Stimulated activated CD4-positive, alpha-beta T cell treated with anti-CD3 and anti-CD28 coated beads, Interleukin-15, amount 100 ng/mL, for 24 hours (primary cell): ENCODE results near the gene HJURP.
"Not testable (repeated sequence)": the region's sequence is repeated elsewhere in the genome, so short reads cannot be mapped to it uniquely, and the experiment has no call there.

Source experiments
- DNase-seq: peaks from one replicate; pipeline ENCODE4 v3.0.0-alpha.2; 2020

Gene HJURP, protein sequence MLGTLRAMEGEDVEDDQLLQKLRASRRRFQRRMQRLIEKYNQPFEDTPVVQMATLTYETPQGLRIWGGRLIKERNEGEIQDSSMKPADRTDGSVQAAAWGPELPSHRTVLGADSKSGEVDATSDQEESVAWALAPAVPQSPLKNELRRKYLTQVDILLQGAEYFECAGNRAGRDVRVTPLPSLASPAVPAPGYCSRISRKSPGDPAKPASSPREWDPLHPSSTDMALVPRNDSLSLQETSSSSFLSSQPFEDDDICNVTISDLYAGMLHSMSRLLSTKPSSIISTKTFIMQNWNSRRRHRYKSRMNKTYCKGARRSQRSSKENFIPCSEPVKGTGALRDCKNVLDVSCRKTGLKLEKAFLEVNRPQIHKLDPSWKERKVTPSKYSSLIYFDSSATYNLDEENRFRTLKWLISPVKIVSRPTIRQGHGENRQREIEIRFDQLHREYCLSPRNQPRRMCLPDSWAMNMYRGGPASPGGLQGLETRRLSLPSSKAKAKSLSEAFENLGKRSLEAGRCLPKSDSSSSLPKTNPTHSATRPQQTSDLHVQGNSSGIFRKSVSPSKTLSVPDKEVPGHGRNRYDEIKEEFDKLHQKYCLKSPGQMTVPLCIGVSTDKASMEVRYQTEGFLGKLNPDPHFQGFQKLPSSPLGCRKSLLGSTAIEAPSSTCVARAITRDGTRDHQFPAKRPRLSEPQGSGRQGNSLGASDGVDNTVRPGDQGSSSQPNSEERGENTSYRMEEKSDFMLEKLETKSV

DNA sequence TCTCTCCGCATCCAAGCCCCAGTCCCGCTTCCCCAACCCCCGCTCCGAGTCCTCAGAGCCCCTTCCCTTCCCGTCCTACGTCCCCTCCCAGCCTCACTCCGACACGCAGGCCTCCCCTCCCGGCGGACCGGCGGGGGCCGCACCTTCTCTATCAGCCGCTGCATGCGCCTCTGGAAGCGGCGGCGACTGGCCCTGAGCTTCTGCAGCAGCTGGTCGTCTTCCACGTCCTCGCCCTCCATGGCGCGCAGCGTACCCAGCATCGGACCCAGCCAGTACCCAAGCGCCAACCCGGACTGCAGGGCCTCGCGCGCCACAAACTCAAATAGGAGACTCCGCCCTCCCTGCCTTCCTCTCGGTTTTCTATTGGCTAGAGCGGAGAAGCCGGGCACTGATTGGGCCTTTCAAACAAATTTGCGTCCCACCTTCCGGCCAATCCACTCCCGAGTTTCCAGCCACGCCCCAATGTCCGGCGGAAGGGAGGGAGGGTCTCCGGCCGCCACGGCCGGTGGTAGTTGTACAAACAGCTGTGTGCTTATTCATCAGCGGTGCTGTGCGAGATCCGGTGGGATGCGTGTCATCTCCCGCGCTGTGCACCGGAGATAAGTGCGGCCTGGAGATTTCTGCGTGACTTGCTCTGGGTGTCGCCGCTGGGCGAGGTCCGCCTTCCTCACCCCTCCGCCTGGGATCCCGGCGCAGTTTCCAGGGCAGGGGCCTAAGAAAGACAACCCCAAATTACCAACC lies at the start of gene HJURP:
TSS of gene HJURP (minus strand) at position 295 of the 741 bp plus-strand sequence. CDS start at position 260, 35 bp downstream.
- peak; percentile 95 for DNase-seq

DNA sequence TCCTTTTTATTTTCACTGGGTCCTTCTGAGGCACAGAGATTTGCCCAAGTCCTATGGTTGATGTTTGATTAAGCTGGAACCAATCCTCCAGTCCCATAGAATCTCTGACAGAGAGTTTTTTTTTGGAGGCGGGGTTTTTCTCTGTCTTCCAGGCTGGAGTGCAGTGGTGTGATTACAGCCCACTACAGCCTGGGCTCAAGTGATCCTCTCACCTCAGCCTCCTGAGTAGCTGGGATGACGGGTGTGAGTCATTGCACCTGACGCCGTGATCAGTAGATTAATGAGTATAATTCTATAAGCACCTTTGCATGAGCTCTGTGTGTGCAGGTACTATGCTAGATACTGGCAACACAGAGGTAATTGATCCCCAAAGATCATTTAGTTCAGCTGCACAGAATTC lies 47.5 kb upstream of the HJURP start:
- no peak for DNase-seq

DNA sequence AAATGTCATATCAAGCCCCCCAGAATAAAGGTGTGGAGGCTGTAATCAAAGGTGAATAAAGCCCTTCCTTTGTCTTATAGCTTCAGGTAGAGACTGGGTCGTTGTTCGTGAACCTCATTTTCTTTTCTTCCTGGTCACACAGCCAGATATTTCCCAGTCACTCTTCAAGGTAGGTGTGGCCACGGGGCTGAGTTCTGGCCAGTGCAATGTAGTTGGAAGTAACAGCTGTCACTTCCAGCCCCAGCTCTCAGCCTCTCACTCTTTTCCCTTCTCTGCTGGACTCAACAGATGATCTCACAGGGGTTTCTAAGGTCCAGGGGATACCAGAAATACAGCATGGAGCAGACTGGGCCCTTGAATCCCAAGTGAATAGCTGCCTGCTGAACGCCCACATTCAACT lies 47.0 kb upstream of the HJURP start:
- DNase-seq: no peak

DNA sequence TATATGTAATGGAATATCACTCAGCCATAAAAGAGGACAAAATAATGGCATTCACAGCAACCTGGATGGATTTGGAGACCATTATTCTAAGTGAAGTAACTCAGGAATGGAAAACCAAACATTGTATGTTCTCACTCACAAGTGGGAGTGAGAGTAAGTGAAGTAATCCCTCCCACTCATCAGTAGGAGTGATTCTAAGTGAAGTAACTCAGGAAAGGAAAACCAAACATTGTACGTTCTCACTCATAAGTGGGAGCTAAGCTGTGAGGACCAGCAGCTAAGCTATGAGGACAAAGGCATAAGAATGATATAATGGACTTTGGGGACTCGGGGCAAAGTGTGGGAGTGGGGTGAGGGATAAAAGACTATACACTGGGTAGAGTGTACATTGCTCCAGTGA lies 41.9 kb upstream of the HJURP start:
- not testable (repeated sequence) for DNase-seq

DNA sequence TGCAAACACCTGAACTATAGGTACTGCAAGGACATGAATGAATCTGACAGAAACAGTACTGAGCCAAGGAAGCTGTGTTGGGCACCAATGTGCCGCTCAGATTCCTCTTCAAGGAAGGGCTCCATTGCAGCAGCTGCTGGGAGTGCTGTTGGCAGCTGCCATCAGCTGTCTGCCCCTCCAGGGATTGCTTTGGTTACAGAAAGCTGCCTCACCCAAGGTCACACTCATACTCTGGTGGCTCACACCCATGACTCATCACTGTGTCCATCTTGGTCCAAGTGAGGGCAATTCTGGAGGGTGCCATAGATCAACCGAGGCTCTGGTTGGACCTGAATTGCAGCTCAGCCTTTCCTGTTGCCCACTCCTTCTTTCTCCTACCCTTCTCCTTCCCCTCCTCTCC lies 38.5 kb upstream of the HJURP start:
- DNase-seq: no peak

DNA sequence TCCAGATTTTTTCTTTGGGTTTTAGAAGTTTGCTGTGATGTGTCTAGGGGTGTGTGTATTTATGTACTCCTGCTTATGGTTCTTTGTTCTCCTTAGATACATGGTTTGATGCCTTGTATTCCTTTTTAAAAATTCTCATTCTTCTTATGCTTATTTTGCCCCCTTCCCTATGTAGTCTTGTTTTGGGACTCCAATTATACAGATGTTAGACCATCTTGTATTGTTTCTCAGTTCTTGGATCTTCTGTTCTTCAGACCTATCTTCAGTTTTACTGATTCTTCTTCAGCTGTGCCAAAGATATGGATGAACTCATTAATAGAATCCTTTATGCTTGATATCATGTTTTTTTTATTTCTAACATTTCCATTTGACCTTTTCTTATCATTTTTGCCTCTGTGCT lies 28.0 kb upstream of the HJURP start:
- DNase-seq: no peak

DNA sequence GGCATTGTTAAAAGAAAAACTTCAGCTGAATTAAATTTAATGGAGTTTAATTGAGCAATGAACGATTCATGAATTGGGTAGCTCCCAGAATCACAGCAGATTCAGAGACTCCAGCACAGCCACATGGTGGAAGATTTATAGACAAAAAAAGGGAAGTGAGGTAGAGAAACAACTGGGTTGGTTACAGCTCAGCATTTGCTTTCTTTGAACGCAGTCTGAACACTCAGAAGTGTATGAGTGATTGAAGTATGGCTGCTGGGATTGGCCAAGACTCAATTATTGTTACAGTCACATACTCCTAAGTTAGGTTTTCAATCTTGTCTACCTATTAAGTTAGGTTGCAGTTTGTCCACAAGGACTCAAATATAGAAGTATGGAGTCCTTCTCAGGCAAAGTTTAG lies 17.8 kb upstream of the HJURP start:
- not testable (repeated sequence) for DNase-seq

DNA sequence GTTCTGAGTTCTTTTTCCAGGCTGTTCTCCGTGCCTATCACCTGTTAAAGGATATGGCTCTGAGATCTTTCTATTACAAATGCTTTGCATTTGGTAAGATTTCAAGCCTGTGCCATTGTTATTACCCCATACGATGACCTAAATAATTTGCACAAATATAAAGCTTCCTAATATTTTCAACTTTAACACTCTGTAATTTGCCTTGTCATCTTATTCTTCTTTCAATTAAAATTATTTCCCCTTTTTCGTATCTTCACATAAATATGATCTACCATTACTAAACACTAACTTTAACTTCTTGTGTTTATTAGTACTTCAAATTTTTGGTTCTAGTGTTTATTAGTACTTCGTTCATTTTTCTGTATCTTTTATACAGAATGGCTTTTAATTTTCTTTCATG lies 17.1 kb upstream of the HJURP start:
- no peak for DNase-seq

DNA sequence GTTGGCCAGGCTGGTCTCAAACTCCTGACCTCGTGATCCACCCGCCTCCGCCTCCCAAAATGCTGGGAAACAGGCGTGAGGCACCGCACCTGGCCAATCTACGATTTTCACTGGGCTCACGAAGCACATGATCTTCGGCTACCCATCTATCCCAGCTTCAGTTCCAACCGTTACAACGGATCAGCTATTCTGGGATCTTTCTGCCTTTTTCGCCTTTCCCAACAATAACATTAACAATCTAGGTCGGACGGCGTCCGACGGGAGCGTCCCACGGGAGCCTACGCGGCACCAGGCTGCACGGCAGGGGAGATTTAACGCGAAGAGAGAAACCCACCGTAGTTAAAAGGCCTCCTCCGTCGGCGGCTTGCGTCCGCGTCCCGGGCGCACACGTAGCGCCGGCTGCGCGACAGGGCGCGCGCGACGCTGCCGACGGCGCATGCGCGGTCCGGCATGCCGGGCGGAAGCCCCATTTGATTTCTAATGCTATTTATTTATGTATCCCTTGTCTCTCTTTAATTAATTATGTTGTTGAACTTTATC lies 13.7 kb upstream of the HJURP start, which contains the start of gene MSL3B:
TSS of gene MSL3B (minus strand) at position 394 of the 540 bp plus-strand sequence.
- DNase-seq: peak; percentile 69

DNA sequence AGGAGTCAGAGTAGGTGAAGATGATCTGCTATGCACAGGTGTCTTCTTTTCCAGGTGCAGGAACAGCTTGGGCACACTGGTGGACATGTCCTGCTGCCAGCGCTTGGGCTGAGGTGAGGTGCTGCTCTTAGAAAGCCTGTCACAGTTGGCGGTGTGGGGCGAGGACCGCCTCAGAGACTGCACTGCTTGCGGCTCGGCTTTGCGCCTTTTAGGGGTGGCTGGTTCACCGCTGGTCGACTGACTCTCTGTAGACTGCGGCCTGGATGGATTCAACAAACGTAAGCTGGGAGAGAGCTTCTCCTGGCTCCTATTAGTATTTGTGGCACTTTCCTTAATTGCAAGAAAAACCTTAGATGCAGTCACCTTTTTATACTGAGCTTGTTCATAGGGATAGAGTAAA lies 12.1 kb upstream of the HJURP start:
- DNase-seq: no peak

DNA sequence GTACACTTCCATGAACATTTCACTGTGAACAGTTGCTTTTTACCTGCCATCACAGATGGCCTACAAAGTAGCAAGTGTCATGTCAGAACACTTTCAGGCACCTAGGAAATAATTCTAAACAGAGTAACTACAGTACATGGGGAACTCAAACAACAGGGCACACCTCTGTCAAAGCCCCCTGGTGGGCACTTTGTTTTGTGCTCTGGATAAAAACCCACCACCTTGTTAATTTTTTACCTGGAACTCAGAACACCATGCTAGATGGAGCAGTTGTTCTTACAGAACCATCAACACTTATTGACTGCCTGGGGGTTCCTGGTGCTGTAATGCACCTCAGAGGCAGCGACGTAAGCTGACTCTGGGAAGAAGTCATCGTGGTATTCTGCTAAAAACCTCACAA lies 11.5 kb upstream of the HJURP start:
- no peak for DNase-seq

DNA sequence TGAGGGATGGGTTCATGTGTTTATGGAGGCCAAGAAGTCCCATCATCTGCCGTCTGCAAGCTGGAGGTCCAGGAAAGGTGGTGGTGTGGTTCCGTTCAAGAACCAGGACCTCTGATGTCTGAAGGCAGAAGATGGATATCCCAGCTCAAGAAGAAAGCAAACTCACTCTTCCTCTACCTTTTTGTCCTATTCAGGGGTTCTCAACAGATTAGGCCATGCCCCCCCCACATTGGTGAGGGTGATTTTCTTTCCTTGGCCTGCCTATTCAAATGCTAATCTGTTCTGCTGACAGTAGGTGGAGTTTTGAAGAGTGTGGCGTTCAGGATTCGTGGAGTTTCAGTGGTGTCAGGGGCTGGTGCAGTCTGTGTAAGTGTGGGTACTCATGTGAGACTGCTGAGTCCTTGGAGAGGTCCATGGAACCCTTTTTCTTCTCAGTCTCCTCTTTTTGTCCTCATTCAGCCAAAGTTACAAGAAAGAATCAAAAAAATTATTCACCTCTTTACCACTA lies 8.0 kb upstream of the HJURP start:
- DNase-seq: no peak

DNA sequence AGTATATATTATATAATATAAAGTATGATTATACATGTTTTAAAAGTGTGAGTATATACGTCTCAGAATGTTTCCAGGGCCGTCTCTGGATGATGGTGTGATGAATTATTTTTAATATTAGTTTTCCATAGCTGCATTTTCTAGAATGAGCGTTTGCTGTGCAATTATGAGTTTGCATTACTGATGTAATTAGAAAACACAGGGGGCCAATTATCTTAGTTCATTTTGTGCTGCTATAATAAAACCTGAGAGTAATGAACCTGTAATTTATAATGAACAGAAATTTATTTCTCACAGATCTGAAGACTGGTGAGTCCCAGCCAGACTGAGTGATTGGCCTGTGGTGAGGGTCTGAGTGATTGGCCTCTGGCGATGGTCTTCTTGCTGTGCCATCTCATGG lies 4.0 kb upstream of the HJURP start:
- DNase-seq: no peak

DNA sequence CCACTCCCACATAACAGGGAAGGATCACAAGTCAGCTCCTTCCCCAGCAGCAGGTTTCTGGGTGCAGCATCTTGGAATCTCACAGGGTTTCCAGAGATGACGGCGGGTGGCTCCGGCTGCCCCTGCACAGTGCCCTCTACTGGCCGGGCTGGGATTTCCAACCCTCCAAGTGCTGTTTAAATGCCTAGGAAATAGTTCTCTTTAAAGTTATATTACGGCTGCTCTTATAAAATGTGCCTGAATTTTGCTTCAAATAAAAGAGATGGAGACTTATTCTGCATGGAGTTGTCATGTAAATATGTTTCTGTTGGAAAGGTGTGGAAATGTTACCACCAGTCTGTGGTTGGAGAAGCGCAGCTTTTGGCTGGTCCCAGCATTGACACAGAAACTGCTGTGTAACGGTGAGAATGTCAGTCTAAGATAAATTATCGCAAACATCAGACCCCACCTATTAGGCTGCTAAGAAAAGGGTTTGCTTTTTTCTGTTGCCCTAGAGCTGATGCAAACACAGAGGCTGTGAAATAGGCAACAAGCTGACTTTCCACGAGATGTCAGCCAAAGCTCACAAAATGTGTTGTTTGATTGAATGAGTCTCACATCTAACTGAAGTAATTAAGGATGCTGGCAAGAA lies 3.3 kb upstream of the HJURP start:
- peak; percentile 75 for DNase-seq

DNA sequence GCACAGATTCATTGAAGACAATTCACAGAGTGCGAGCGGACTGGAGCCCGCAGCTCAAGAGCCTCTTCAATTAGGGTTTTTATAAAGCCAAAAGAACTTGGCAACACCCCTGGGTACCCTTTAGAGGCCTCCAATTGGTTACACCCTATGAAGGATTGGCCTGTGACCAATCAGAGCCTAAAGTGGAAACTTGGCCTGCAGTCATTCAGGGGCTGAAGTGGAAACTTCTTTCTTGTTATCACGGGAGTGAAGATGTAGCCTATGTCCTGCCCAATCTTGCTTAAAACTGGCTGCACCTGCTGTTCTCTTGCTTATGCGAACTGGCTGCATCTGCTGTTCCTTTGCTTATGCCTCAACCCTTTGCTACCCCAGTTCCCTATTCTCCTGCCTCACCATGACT lies 1.8 kb upstream of the HJURP start:
- DNase-seq: no peak

DNA sequence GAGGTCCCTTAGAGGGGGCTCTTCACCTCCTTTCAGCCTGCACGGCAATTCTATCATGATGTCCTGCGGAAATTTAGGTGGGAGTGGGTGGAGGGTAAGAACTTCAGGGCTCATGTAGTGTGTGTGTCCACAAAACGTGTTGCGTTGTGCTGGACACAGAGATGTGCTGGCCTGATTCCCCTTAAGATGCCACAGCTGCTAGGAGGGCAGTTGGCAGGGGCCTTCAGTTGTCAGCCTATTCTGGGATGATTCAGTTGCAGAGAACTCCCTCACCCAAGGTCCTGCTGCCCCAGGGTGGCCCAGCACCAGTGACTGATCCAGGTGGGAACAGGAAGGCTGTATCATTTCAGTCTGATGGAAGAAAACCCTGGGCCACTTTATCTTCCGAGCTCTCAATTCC lies 1.0 kb upstream of the HJURP start:
- no peak for DNase-seq

DNA sequence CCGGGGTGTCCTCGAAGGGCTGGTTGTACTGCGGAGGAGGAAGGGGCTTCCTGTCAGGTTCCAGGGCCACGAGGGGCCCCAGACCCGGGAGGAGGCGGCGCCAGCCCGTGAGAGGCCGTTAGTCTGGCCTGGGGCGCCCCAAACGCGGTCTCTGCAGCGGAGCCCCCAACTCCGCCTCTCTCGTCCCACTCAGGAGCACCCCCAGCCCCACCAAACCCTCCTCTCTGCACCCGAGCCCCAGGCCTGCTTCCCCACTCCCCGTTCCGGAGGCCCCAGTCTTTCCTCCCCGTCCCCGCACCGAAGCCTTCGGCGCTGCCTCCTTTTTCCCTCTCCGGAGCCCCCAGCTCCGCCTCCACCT lies 473 bp downstream of the HJURP start:
- DNase-seq: peak; percentile 31

DNA sequence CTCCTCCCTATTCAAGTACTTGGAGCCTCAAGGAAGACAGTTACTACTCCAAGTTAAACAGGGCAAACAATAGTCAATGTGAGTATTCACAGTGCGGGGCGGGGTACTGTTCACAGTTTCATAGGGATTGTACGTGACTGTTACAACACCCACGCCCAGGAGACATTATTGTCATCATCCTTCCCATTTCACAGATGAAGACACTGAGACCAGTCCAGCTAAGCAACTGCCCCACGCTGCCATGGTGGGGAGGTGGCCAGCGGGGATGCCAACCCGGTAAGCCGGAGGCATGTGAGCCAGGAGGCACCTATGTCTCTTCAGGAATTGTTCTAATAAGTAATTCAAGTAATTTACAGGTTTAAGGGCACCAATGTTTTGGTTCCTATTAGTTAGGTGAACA lies 982 bp downstream of the HJURP start:
- DNase-seq: no peak

DNA sequence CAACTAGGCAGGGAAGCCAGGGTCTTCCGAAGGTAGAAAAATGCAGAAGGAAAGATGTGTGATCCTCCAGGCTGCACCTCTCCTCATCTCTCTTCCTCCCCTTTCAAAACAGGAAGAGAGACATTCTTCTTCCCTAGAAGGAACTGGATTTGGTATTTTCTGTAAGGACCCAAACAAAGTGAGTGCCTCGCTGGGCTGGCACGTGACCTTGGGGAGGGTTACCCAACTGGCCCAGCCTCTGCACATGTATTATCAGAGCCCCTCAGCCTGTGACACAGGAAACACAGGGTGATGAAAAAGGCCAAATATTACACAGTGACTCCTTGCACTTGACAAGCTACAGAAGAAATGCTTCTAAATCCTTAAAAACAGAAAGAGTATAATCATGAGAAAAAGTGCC lies 2.3 kb downstream of the HJURP start:
- no peak for DNase-seq

DNA sequence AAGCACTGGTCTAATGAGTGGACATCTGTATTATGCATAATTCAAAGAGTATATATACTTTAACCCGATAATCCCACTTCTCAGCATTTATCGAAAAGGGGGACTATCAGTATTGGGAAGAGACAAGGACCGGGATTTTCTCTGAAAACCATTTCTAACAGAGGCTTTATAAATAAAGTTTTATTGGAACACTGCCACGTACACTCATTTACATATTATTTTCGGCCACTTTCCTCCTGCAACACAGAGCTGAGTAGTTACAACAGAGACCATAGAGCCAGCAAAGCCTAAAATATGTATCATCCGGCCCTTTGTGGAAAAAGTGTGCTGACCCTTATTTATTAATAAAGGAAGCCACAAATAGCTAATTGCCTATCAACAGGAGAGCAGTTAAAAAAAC lies 3.2 kb downstream of the HJURP start:
- no peak for DNase-seq

DNA sequence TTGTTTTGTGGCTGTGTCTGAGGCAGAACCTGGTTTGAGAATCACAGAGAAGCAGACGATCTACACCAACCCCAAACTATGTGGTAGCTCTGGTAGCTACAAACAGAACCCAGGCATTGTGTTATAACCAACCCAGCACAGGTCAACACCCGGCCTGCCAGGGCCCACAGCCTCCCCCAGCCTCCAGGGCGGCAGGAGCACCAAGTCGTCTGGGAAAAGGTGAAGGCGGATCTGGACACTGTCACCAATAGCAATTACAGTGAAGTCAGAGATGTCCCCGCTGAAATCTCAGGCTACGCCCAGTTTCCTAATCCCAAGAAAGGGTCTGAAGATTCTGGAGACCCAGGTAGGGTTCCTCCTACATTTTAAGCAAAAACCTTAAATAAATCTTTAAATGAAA lies 3.6 kb downstream of the HJURP start:
- no peak for DNase-seq

DNA sequence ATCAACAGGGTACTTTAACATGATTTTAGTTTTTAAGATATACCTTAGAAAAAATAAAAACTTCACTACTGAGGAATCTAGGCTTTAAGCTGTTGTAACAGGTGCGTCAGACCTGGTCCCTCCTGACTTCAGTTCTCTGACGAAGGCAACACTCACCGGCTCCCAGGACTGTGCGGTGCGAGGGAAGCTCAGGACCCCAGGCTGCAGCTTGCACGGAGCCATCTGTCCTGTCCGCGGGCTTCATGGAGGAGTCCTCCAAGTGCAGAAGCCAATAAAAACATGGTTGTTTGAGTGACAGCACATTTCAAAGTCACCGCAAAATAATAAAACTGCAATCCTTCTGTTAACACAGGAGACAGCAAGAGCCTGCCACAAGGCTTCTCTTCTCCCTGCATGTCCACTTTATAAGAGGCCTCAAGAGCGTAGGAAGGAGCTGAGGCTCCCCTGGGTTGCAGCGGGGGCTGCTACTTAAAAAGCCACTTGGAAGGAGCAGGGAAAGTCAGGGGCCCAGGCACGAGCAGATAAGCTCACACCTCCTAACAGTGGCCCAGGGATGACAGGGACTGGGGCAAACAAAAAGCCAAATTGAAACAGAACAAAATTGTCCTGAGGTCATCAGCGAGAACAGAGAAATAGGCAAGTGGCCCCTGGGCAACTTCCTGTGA lies 4.6 kb downstream of the HJURP start:
- no peak for DNase-seq
